ENCODE data around the gene F3. TPM values are rescaled to one million over a fixed set of nuclear protein-coding genes. Genes with fewer than 3 reads are reported as not detected.

Gene F3
- total RNA-seq, 1 experiment from 2014 or later, result 296 TPM

DNA sequence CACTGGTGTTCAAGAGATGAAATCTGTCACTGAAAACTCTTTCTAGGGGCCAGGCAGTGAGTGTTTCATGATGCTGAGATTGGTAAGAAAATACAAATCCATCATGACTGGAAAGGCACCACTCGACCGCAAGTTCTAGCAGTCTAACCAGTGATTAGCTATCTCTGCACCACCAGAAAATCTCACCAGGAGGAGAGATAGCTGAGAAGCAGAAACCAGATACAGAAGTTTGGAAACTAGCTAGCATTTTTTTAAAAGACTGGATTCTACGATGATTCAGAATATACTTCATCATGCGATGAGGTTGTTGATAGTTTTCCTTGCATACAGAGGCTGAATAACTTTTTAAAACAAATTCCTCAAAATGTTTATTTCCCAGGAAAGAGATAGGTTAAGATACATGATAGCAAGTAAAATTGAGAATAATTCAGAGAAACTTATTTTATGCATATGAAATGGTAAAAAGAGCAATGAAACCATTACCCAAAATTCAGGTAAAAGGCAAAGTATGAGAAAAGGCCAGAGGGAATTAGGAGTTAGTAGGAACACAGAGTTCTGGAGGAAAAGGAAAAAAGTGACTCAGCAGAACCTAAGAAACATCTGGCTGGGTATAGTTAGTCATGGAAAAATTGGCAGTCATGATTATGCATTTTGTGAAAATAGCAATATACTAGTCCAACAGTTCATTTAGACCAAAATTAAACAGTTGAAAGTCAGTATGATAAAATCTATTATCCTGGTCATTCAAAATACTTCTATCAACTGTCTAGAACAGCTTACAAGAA lies 3.3 kb upstream of the F3 start:
- Mint-ChIP-seq H3K4me3 (ENCODE audit: unreplicated experiment) (peak overlapping the region; percentile 37), H3K27ac (ENCODE audit: low read depth, unreplicated experiment) (peak overlapping the region; percentile 97), H3K27me3 (ENCODE audit: insufficient read depth, unreplicated experiment) (no peaks in the 10 kb centered on the region), H3K4me1 (ENCODE audit: insufficient read depth, unreplicated experiment) (peaks cover 40% of the 10 kb centered on the region), H3K36me3 (ENCODE audit: insufficient read depth, unreplicated experiment) (peaks cover under 1% of the 10 kb centered on the region), H3K9me3 (ENCODE audit: unreplicated experiment) (no peaks in the 10 kb centered on the region)
- peak; percentile 73 for DNase-seq (ENCODE audit: unreplicated experiment)
- intact Hi-C loops (cut with micrococcal nuclease), result loop anchor here (2.0 to 5.0 kb wide), 3 partner anchors 37 to 497 kb away; no protein-coding TSS in a partner anchor
- no TSS peak for BruUV-seq (replicated peaks)
- ChIA-PET CTCF (interaction anchor here (0.6 to 0.9 kb wide), 2 partner anchors 56 to 309 kb away, joined by 3 read pairs; no protein-coding TSS in a partner anchor), POLR2A (interaction anchor here (0.7 to 5.6 kb wide), 14 partner anchors 15 to 252 kb away, joined by 3 to 30 read pairs (median 4); no protein-coding TSS in a partner anchor)
- TF ChIP-seq, protein P1, sequence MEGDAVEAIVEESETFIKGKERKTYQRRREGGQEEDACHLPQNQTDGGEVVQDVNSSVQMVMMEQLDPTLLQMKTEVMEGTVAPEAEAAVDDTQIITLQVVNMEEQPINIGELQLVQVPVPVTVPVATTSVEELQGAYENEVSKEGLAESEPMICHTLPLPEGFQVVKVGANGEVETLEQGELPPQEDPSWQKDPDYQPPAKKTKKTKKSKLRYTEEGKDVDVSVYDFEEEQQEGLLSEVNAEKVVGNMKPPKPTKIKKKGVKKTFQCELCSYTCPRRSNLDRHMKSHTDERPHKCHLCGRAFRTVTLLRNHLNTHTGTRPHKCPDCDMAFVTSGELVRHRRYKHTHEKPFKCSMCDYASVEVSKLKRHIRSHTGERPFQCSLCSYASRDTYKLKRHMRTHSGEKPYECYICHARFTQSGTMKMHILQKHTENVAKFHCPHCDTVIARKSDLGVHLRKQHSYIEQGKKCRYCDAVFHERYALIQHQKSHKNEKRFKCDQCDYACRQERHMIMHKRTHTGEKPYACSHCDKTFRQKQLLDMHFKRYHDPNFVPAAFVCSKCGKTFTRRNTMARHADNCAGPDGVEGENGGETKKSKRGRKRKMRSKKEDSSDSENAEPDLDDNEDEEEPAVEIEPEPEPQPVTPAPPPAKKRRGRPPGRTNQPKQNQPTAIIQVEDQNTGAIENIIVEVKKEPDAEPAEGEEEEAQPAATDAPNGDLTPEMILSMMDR (IDR thresholded peaks at IDR 0.05; ENCODE audit: unreplicated experiment), result no peak

DNA sequence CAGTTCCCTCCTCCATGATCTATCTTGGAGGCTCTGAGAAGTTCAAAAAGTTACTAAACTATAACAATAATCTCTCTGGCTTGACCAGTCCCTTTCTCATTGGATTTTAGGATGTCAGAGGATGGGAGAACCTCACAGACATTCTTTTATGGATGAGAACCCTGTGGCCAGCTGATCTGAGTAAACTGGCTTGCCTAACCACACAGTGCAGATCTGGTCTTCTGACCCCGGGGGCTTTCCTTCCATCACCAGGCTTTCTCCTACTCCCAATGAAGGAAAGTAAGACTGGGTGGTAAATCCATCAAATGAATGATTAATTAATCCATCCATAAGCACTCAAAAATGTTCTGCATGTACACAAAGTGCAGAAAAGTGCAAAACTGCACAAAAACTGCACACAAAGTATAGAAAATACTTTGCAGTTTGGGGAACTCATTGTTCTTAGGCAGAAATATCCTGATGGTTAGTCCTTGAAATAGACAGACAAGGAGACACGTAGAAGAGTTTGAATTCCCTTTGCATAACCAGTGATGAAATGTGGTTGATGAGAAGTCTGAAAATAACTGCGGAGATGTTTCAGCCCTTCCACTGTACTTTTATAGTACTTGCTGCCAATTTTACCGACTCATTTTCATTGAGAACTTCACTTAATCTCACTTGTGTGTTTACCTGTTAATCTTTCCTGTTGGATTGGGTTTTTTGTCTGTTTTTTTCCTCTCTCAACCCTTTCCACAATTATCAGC lies 2.5 kb upstream of the F3 start:
- H3K9me3 Mint-ChIP-seq (ENCODE audit: unreplicated experiment), result no peaks in the 10 kb centered on the region
- no TSS peak for BruUV-seq (replicated peaks)
- H3K4me1 Mint-ChIP-seq (ENCODE audit: insufficient read depth, unreplicated experiment), result peaks cover 45% of the 10 kb centered on the region
- H3K27ac Mint-ChIP-seq (ENCODE audit: low read depth, unreplicated experiment), result peak overlapping the region; percentile 97
- ChIA-PET POLR2A (interaction anchor here (0.8 to 5.6 kb wide), 15 partner anchors 17 to 239 kb away, joined by 3 to 30 read pairs (median 4); no protein-coding TSS in a partner anchor), CTCF (interaction anchor here (0.9 to 1.9 kb wide), 2 partner anchors 56 to 262 kb away, joined by 3 to 10 read pairs; no protein-coding TSS in a partner anchor)
- intact Hi-C loops (cut with micrococcal nuclease), result loop anchor here (2.0 to 5.0 kb wide), 3 partner anchors 38 to 498 kb away; no protein-coding TSS in a partner anchor
- peak overlapping the region; percentile 37 for H3K4me3 Mint-ChIP-seq (ENCODE audit: unreplicated experiment)
- no peaks in the 10 kb centered on the region for H3K27me3 Mint-ChIP-seq (ENCODE audit: insufficient read depth, unreplicated experiment)
- H3K36me3 Mint-ChIP-seq (ENCODE audit: insufficient read depth, unreplicated experiment), result peaks cover 9% of the 10 kb centered on the region
- peak; percentile 57 for DNase-seq (ENCODE audit: unreplicated experiment)
- TF ChIP-seq, protein P1 (IDR thresholded peaks at IDR 0.05; ENCODE audit: unreplicated experiment), result no peak

DNA sequence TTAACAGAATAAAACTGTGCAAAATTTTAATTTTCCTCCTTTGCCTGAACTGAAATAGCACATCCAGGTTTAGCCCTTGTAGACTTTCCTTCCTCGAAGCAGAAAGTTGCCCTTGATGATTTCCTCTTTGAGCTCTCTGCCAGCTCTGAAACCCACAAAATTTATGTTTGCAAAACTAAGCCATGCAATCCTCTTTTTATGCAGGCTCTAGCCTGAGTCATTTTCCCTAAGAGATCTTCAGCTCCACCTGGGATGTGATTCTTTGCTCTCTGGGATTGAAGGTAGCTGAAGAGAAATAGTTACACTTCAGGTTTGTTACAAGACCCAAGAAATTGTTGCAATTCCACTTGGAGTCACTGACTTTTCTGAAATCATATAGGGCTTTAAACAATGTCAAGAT lies 1.4 kb upstream of the F3 start:
- BruUV-seq (replicated peaks), result no TSS peak
- H3K4me1 Mint-ChIP-seq (ENCODE audit: insufficient read depth, unreplicated experiment), result peaks cover 54% of the 10 kb centered on the region
- POLR2A ChIA-PET, result interaction anchor here (0.7 to 5.6 kb wide), 21 partner anchors 11 to 686 kb away, joined by 3 to 30 read pairs (median 4); no protein-coding TSS in a partner anchor
- intact Hi-C loops (cut with micrococcal nuclease), result loop anchor here (5.0 kb wide), 2 partner anchors 39 to 499 kb away; no protein-coding TSS in a partner anchor
- peaks cover 12% of the 10 kb centered on the region for H3K36me3 Mint-ChIP-seq (ENCODE audit: insufficient read depth, unreplicated experiment)
- H3K4me3 Mint-ChIP-seq (ENCODE audit: unreplicated experiment), result peak overlapping the region; percentile 92
- no peaks in the 10 kb centered on the region for H3K27me3 Mint-ChIP-seq (ENCODE audit: insufficient read depth, unreplicated experiment)
- H3K27ac Mint-ChIP-seq (ENCODE audit: low read depth, unreplicated experiment), result peak overlapping the region; percentile 97
- CTCF ChIA-PET, result interaction anchor here (0.9 to 1.9 kb wide), 5 partner anchors 57 to 263 kb away, joined by 3 to 10 read pairs (median 3); no protein-coding TSS in a partner anchor
- H3K9me3 Mint-ChIP-seq (ENCODE audit: unreplicated experiment), result no peaks in the 10 kb centered on the region
- TF ChIP-seq, protein P1 (IDR thresholded peaks at IDR 0.05; ENCODE audit: unreplicated experiment), result no peak
- DNase-seq (ENCODE audit: unreplicated experiment), result peak; percentile 72
